Astrocyte (in vitro differentiated cells and primary cell): ENCODE results near the gene GCDH. TPM values are rescaled to one million over a fixed set of nuclear protein-coding genes. Genes with fewer than 3 reads are reported as not detected.

Experiments used
- DNase-seq: peaks from one replicate; pipeline ENCODE4 v3.0.0-alpha.2; 2010; ENCODE audit warnings: low read depth
- FAIRE-seq: peaks from 2 replicates; lab custom pipeline; 2011; peaks lifted over from hg19 to GRCh38; lab: Jason Lieb, UNC
- H2AFZ ChIP-seq: 2 replicates; pipeline ENCODE4 v1.6.0; 2012; ENCODE audit warnings: low read depth, low read length, inconsistent platforms
- H3K27ac ChIP-seq: 2 replicates; pipeline ENCODE4 v1.5.1; 2011; ENCODE audit warnings: low read depth, low read length, inconsistent platforms
- H3K27me3 ChIP-seq: 2 replicates; pipeline ENCODE4 v1.6.0; 2011; ENCODE audit warnings: low read length, inconsistent platforms; ENCODE audit not compliant: insufficient read depth
- H3K36me3 ChIP-seq: 2 replicates; pipeline ENCODE4 v1.5.1; 2011; ENCODE audit warnings: low read length, inconsistent platforms; ENCODE audit not compliant: insufficient read depth
- H3K4me1 ChIP-seq: 2 replicates; pipeline ENCODE4 v1.5.1; 2011; ENCODE audit warnings: low read length, inconsistent platforms; ENCODE audit not compliant: insufficient read depth
- H3K4me2 ChIP-seq: 2 replicates; pipeline ENCODE4 v1.6.0; 2012; ENCODE audit warnings: low read length, inconsistent platforms
- H3K4me3 ChIP-seq: 2 replicates; pipeline ENCODE4 v1.5.1; 2011; ENCODE audit warnings: low read depth, mild to moderate bottlenecking, low read length, inconsistent platforms; ENCODE audit not compliant: insufficient read depth
- H3K79me2 ChIP-seq: 2 replicates; pipeline ENCODE4 v1.6.0; 2012; ENCODE audit warnings: mild to moderate bottlenecking, low read length, inconsistent platforms; ENCODE audit not compliant: insufficient read depth
- H3K9ac ChIP-seq: 2 replicates; pipeline ENCODE4 v1.6.0; 2012; ENCODE audit warnings: mild to moderate bottlenecking, low read length, inconsistent platforms
- H3K9me3 ChIP-seq: 2 replicates; pipeline ENCODE4 v1.5.1; 2012; ENCODE audit warnings: low read depth, mild to moderate bottlenecking, low read length, inconsistent platforms; ENCODE audit not compliant: insufficient read depth
- H4K20me1 ChIP-seq: 2 replicates; pipeline ENCODE4 v1.6.0; 2012; ENCODE audit warnings: low read length, inconsistent platforms; ENCODE audit not compliant: insufficient read depth
- H3K27ac Mint-ChIP-seq: one replicate; pipeline ENCODE4 v1.8.0; 2021; ENCODE audit warnings: mild to moderate bottlenecking, mixed read lengths; ENCODE audit not compliant: unreplicated experiment
- H3K27me3 Mint-ChIP-seq: one replicate; pipeline ENCODE4 v1.8.0; 2021; ENCODE audit warnings: low read depth, mixed read lengths; ENCODE audit not compliant: unreplicated experiment
- H3K36me3 Mint-ChIP-seq: one replicate; pipeline ENCODE4 v1.8.0; 2021; ENCODE audit warnings: low read depth, mixed read lengths; ENCODE audit not compliant: unreplicated experiment
- H3K4me1 Mint-ChIP-seq: one replicate; pipeline ENCODE4 v1.8.0; 2021; ENCODE audit warnings: low read depth, mixed read lengths; ENCODE audit not compliant: unreplicated experiment
- H3K4me3 Mint-ChIP-seq: one replicate; pipeline ENCODE4 v1.8.0; 2021; ENCODE audit warnings: mild to moderate bottlenecking, moderate library complexity, mixed read lengths; ENCODE audit not compliant: unreplicated experiment
- H3K9me3 Mint-ChIP-seq: one replicate; pipeline ENCODE4 v1.8.0; 2021; ENCODE audit warnings: mild to moderate bottlenecking, mixed read lengths; ENCODE audit not compliant: unreplicated experiment
- CTCF ChIP-seq: IDR thresholded peaks from 2 replicates; pipeline ENCODE4 v1.5.1; 2011; ENCODE audit warnings: low read depth, mild to moderate bottlenecking, inconsistent platforms, low read length, moderate library complexity; ENCODE audit not compliant: insufficient read depth
- EZH2 ChIP-seq: IDR thresholded peaks from 2 replicates; pipeline ENCODE4 v1.6.1; 2012; ENCODE audit warnings: mild to moderate bottlenecking, low read length, inconsistent platforms; ENCODE audit not compliant: insufficient read depth
- total RNA-seq: library from RNA; stranded (reverse); gene quantifications from 2 replicates; pipeline ENCODE4 v1.2.1, GENCODE V29; 2021

GCDH gene
- total RNA-seq, 1 donor from 2014 or later: 17.5 TPM

DNA sequence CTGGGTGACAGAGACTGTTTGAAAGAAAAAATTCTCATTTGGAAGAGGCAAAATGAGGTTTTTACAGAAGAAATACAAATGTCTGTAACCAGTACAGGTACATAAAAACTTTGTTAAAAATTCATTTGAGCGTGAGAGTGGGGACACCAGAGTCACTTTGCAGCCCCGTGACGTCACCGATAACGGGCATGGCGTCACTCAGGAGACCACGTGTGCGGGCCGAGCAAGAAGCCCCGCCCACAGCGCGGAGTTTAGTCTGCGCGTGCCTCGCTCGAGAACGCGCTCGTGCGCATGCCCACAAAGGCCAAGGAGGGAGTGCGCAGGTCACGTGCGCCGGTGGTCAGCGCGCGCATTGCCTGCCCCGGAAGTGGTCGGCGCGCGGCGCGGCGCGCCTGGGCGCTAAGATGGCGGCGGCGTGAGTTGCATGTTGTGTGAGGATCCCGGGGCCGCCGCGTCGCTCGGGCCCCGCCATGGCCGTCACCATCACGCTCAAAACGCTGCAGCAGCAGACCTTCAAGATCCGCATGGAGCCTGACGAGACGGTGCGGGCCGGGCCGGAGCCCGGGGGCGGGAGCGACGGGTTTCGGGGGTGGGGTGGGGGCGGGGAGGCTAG, 54.6 kb downstream of the GCDH start, which contains the start of gene RAD23A:
Gene RAD23A (plus strand): TSS at position 384 of the 613 bp plus-strand sequence. CDS start 87 bp downstream, at position 471.
- Histone ChIP-seq H3K9me3 (no peaks in the 10 kb centered on the region), H3K27ac (peak within 1 kb of the TSS; percentile 80), H3K9ac (peak within 1 kb of the TSS; percentile 93), H3K36me3 (peaks cover 45% of the 10 kb centered on the region), H3K27me3 (no peaks in the 10 kb centered on the region), H3K4me2 (peak within 1 kb of the TSS; percentile 94), H4K20me1 (peaks cover 57% of the 10 kb centered on the region), H3K4me1 (peaks cover 27% of the 10 kb centered on the region), H3K79me2 (peaks cover 73% of the 10 kb centered on the region), H2AFZ (no peak within 1 kb of the TSS), H3K4me3 (peak within 1 kb of the TSS; percentile 91)
- peaks cover 17% of the 10 kb centered on the region for H3K36me3 Mint-ChIP-seq
- DNase-seq (peak; percentile 93), FAIRE-seq (no peak)
- TF ChIP-seq CTCF: no peak
- TF ChIP-seq EZH2: no peak
- H3K27ac Mint-ChIP-seq: peak within 1 kb of the TSS; percentile 95
- H3K4me3 Mint-ChIP-seq: peak within 1 kb of the TSS; percentile 91
- H3K27me3 Mint-ChIP-seq: no peaks in the 10 kb centered on the region
- H3K4me1 Mint-ChIP-seq: peaks cover 24% of the 10 kb centered on the region
- H3K9me3 Mint-ChIP-seq: no peaks in the 10 kb centered on the region

DNA sequence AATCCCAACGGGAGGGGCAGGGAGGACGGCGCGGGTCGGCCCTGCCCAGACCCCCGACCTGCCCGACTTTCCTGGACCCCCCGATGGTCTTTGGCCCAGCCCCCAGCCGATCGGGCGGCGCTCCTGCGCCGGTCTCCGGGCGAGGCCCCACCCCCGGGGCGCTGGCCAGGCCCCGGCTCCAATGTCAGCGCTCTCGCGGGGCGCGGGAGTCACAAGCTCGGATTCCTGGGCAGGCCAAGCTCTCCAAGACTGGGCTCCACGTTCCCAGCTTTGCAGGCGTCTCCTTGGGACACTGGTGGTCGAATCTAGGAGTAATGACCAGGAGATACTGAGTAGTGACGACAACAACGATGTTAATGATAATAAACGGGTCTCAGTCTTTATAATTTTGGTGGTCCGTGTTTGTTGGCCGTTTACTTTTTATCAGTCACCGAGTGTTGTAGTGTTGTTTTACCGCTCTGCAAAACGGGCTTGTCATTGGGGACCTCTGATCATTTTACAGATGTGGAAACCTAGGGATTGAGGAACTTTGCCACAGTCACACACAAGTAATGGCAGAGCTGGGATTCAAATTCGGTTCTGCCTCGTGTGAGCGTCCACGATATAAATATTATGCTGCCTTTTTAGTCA, 55.2 kb downstream of the GCDH start:
- no peaks in the 10 kb centered on the region for H3K27me3 Mint-ChIP-seq
- Histone ChIP-seq H3K4me1 (peaks cover 21% of the 10 kb centered on the region), H3K4me2 (peak overlapping the region; percentile 94), H3K36me3 (peaks cover 41% of the 10 kb centered on the region), H3K9ac (peak overlapping the region; percentile 93), H2AFZ (no peak overlapping the region), H3K79me2 (peaks cover 68% of the 10 kb centered on the region), H3K27me3 (no peaks in the 10 kb centered on the region), H3K4me3 (peak overlapping the region; percentile 91), H3K9me3 (no peaks in the 10 kb centered on the region), H3K27ac (peak overlapping the region; percentile 80), H4K20me1 (peaks cover 52% of the 10 kb centered on the region)
- H3K4me3 Mint-ChIP-seq: peak overlapping the region; percentile 91
- peaks cover 17% of the 10 kb centered on the region for H3K36me3 Mint-ChIP-seq
- peak overlapping the region; percentile 88 for H3K27ac Mint-ChIP-seq
- peaks cover 22% of the 10 kb centered on the region for H3K4me1 Mint-ChIP-seq
- DNase-seq (peak; percentile 67), FAIRE-seq (no peak)
- no peak for TF ChIP-seq EZH2
- TF ChIP-seq CTCF: no peak
- H3K9me3 Mint-ChIP-seq: no peaks in the 10 kb centered on the region
